SU-DHL-6 (cell line): ENCODE results near the gene ALKBH4.

Experiments
- CTCF ChIP-seq: fragments of 200-600 bp; sonication (generic); IDR thresholded peaks from one replicate; pipeline ENCODE4 v1.5.1; 2017; ENCODE audit warnings: antibody characterized with exemption, mild to moderate bottlenecking, low read length, moderate library complexity; ENCODE audit not compliant: insufficient read depth, poor library complexity, severe bottlenecking
- EZH2phosphoT487 ChIP-seq: fragments of 200-600 bp; sonication (generic), shearing (Covaris generic); conservative IDR thresholded peaks from 2 replicates; pipeline ENCODE4 v1.6.1; 2018; ENCODE audit warnings: mild to moderate bottlenecking, antibody characterized with exemption, low read length, moderate library complexity, mixed read lengths

- TF ChIP-seq CTCF = no peak
- no peak for TF ChIP-seq EZH2phosphoT487
Observed at GRCh38 chr7:102463841-102464576, 654 bp downstream of the ALKBH4 start.
